Stimulated activated CD8-positive, alpha-beta memory T cell treated with anti-CD3 and anti-CD28 coated beads, Interleukin-12 subunit alpha, Interleukin-12 subunit beta, amount 100 ng/mL, for 4 hours (primary cell): Measurements from ENCODE around the gene FBXO8.

Source experiments
- DNase-seq: peaks from one replicate; pipeline ENCODE4 v3.0.0-alpha.2; 2020; ENCODE audit warnings: low read depth

Gene FBXO8

DNA sequence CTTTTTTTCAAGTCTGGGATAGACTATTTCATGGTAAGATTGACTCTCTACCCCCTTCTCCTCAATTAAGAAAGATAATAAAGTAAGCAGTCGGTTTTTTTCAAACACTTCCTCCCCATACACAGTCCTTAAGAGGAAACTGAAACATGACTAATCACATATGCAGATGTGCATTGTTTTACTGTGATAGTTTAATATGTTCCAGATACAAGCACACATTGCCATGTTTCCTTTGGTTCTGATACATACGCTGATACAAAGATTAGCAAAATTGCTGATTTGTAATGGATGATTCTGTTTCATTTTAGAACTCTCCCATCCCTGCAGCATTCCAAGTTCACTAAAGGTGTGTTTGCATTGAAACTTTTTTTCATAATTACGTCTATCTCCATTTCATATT lies 76.1 kb downstream of the FBXO8 start:
- DNase-seq: no peak

DNA sequence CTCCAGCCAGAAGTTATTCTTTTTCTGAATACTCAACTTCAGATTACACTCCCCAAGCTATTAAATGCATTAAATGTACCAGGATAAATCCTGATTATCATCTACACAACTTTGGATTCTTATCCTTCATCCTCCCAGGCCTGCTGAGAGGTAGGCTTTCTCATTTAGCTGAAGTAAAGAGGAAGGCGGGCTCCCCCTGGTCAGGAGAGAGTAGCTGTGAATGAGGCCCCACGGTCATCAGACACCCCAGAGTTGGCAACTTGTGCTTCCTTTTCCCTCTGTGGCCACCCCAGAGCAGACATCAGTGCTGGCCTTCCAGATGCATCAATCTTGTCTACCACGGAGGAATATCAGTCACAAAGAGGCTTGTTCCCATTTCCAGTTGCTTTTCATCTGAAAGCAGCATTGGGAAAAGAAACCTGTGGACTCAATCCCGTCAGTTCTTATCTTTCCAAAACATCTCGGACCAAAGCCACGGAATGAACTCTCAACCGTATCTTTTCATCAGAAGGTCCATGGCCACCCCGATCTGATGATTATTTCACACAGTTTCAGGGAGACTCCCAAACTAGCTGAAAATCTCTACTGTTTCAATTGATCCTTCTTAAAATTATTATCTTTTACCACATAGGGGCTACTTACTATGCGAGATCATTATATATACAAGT lies 79.2 kb downstream of the FBXO8 start:
- DNase-seq: no peak

DNA sequence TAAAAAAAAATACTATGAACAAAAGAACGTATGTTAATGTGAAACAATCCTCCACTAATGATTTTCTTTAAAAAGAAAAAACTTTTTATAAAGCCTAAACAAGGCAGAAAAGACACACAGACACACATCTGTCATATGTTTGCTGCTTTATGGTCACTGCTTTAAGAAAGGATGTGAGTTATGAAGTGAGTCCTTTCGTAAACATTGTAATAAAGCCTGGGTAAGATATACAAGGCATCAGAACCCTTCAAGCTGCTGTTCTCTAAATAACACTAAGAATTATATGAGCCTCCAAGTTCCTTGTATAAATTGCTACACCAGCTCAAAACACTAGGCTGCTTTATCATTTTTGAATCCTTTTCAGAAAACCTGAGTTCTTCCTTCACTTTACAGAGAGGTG lies 81.6 kb downstream of the FBXO8 start:
- DNase-seq: no peak

DNA sequence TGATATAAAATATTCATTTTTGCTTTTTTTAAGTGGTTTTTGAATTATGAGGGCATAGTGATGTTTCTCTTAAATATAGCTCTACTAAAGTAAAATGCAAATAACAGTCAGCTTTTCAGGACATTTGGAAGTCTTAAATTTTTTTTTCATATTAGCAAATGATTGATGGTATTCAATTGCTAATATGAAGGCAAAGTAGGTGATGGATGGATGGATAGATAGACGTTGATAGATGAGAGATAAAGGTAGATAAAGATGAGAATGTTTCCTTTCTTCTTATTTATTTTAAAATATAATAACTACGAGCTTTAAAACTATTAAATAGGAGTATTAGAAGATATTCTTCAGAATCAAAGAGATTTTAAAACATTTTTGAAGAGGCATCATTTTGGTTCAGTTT lies 83.7 kb downstream of the FBXO8 start:
- no peak for DNase-seq

DNA sequence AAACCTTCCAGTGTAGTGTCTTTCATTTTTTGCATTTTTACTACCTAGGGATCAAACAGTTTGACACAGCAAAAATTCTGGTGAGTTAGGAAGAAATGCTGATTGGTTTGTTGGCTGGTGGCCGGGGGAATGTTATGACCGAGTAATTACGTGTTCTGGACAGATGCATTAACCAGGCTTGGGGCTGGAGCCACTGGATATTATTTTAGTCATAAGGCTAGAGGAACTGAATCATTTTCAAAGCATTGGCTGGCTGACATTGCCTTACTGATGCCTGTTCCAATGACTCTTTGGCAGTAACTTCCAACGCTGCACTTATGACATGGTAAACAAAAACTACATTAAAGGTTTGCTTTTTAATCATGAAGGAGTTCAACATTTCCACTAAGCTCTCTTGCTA lies 84.6 kb downstream of the FBXO8 start:
- no peak for DNase-seq

DNA sequence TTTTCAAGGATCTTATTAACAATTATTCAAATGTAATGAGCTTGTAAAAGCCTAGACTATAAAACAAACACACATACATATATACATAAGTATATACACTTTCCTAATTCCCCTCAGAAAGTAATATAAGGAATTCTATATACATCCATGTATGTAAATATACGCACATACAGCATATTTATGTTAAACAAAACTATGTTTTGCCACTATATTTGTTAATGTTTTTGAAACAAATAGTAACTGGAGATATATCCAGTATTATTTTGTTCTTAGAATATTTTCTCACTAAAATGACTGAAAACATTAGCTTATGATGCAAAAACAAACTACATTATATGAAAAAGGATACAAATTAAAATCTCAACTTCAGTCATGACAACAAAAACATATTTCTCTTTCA lies 85.1 kb downstream of the FBXO8 start:
- DNase-seq: no peak

DNA sequence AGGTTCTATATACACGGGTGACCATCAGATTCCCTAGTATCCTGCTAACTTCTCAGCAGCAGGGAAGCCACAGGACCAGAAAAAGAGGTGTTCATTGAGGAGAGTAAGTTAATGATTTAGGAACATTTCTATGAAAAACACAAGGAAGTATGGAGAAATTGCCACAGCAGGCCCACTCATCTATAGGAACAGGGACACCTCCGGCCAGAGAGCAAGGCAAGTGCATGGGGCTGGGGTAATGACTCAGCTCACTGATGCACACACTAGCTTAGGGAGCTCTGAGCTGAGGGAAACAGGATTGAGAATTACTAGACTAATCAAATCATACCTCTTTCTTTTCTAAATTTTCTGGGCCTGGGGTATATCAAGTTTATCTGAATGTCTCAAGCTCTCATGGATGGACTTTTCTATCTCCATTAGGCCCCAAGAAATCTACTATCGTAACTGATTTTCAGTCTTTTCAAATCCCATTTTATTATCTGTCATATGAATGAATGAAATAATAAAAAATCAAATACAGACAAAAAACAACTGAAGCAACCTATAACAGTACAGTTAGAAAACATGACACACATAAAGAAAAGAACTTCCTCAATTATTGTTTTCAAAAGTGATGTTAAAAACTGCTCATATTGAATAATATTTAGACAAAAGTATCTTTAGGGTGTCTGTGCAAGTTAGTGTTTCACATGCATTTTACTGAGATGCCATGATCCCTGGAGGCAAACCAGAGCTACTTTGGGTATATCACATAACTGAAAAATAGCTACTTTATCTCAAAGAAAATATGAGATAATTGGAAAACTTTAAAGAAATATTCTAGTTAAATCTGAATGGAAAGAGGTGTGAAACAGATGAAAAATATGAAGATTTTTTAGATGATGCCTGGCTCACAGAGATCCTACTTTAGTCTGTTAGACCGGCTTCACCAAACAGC lies 89.8 kb downstream of the FBXO8 start:
- no peak for DNase-seq

DNA sequence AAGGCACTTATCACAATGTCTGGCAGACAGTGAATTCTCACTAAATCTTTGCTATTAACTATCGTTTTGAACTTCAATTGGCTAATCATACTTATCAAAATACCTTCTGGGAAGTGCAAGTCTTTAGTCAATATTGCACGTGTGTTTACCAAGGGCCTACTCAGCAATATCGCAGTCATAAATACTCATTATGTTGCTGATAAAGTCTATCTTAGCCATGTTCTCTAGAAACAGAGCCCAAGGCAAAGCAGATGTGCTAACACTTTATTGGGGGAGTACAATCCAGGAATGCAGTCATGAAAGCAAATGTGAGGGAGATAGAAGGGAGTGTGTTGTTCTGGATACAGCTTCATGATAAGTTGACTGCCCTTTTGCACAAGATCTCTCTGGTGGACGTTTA lies 90.5 kb downstream of the FBXO8 start:
- no peak for DNase-seq

DNA sequence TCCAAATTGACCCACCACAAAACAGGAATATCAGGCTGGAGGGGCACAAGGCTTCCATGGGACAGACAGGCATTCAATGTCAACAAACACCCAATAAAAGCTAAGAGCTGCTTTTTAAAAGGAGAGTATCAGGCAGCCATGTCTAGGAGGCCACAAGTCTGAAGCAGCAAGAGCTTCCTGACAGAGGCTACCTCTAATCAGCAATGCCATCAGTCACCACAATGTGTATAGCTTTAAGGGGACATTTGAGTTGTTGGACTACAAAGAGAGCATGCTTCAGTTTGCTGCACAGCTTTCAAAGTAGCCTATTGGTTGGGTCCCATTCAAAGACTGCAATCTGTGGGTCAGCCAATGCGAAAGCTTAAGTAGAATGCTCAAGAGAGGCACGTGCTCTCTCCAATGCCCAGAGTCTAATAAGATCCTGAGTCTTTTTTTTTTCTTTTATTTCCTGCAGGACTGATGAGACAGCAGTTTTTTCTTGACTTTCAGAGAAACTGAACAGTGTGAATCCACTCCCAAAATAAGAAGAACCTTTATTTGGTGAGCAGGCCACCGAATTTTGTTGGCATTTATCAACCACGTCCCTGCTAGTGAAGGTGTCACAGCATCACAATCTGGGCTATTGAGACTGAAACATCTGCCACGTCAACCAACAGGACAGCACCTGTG lies 92.5 kb downstream of the FBXO8 start:
- no peak for DNase-seq

DNA sequence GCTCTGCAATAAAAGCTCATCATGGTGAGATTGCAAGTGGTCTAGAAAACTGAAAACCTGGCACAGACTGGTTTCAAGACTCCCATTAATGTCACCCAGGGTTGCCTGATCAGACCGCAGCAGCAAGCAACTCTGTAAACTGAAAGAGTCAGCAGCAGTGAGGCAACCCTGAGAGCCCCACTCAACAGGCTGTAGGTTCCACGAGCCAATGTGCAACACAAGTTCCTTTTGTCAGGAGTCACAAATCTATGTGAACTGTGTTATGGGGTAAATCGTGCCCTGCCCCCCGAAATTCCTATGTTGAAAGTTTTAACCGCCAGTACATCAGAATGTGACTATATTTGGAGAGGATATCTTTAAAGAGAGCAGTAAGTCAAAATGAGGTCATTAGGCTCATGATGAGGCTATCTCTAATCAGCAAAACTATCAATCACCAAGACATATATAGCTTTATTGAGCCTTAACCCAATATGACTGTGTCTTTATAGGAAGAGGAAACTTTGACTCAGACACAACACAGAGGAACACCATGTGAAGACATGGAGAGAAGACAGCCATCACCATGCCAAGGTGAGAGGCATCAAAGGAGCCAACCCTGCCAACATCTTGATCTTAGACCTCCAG lies 94.0 kb downstream of the FBXO8 start:
- no peak for DNase-seq
